HepG2 (cell line): ENCODE results near the gene TSC22D1. TPM values are rescaled to one million over a fixed set of nuclear protein-coding genes. Genes with fewer than 3 reads are reported as not detected.

Experiments
- ATAC-seq: fragments of 200-7000 bp; cut with Tn5 transposase; 3 replicates; pipeline ENCODE4 v1.9.1; 2020; ENCODE audit warnings: mild to moderate bottlenecking, moderate library complexity
- BruUV-seq: library from RNA; stranded (reverse); fragments of 400-500 nt; replicated peaks from 2 replicates; lab custom pipeline; 2021; lab: Mats Ljungman, UMichigan
- CTCF ChIA-PET: fragments of 300-600 bp; formaldehyde crosslinking; extraction: SDS; loops from one replicate; lab custom pipeline; 2021; ENCODE audit warnings: low total read pairs, inconsistent platforms, low intra/inter-chr PET ratio; lab: Yijun Ruan, JAX
- POLR2A ChIA-PET: fragments of 350-600 bp; sonication (Branson Sonifier 250); formaldehyde crosslinking; loops from one replicate; lab custom pipeline; 2020; ENCODE audit warnings: antibody characterized with exemption, inconsistent platforms; lab: Yijun Ruan, JAX
- DNase-seq: peaks from one replicate; pipeline ENCODE4 v3.0.0-alpha.2; 2015; ENCODE audit warnings: low spot score
- FAIRE-seq: peaks from 3 replicates; lab custom pipeline; 2011; peaks lifted over from hg19 to GRCh38; lab: Jason Lieb, UNC
- H2AFZ ChIP-seq: one replicate; pipeline ENCODE4 v1.6.1; 2011; ENCODE audit warnings: low read length, inconsistent platforms
- H3K27ac ChIP-seq: fragments of 300-600 bp; 3 replicates; pipeline ENCODE4 v1.8.0; 2011; ENCODE audit warnings: mixed run types, mild to moderate bottlenecking, mixed read lengths, low read length, inconsistent platforms; ENCODE audit not compliant: insufficient read depth; ENCODE audit errors: extremely low read length
- H3K27me3 ChIP-seq, 2 experiments: fragments of 200-600 bp in 1 of 2; 2 replicates in 1 of 2; 3 replicates in 1 of 2; pipeline versions ENCODE4 v1.6.0 to v1.8.0; 2011; ENCODE audit warnings: low read length in 2 of 2, mild to moderate bottlenecking in 2 of 2, moderate library complexity in 2 of 2, inconsistent platforms in 1 of 2; ENCODE audit not compliant: insufficient read depth in 2 of 2, control insufficient read depth in 1 of 2
- H3K36me3 ChIP-seq, 2 experiments: fragments of 200-600 bp in 1 of 2; replicated peaks in 1 of 2; 2 replicates in 1 of 2; 3 replicates in 1 of 2; pipeline versions ENCODE4 v1.5.1 to v1.8.0; 2011; ENCODE audit warnings: low read length in 2 of 2, inconsistent platforms in 1 of 2; ENCODE audit not compliant: insufficient read depth in 2 of 2, control insufficient read depth in 1 of 2
- H3K4me1 ChIP-seq: 2 replicates; pipeline ENCODE4 v1.5.1; 2012; ENCODE audit warnings: low read length, inconsistent platforms; ENCODE audit not compliant: insufficient read depth
- H3K4me2 ChIP-seq: 2 replicates; pipeline ENCODE4 v1.6.0; 2011; ENCODE audit warnings: low read depth, low read length, inconsistent platforms
- H3K4me3 ChIP-seq, 3 experiments: fragments of 200-600 bp in 1 of 3; sonication (generic), shearing (Covaris generic) in 1 of 3; replicated peaks in 1 of 3; 2 replicates each; pipeline ENCODE4 v1.5.1; 2011 to 2016; ENCODE audit warnings: low read length in 3 of 3, inconsistent platforms in 2 of 3, low read depth in 2 of 3, mild to moderate bottlenecking in 2 of 3, control low read depth in 1 of 3, mixed read lengths in 1 of 3; ENCODE audit not compliant: insufficient read depth in 1 of 3
- H3K79me2 ChIP-seq: one replicate; pipeline ENCODE4 v1.6.1; 2011; ENCODE audit warnings: low read length, inconsistent platforms; ENCODE audit not compliant: insufficient read depth
- H3K9ac ChIP-seq: 2 replicates; pipeline ENCODE4 v1.6.0; 2011; ENCODE audit warnings: mild to moderate bottlenecking, low read depth, low read length, inconsistent platforms; ENCODE audit not compliant: insufficient read depth
- H3K9me3 ChIP-seq: 2 replicates; pipeline ENCODE4 v1.5.1; 2012; ENCODE audit warnings: mild to moderate bottlenecking, low read length
- H4K20me1 ChIP-seq: 2 replicates; pipeline ENCODE4 v1.6.0; 2011; ENCODE audit warnings: inconsistent platforms, mild to moderate bottlenecking, low read length, moderate library complexity; ENCODE audit not compliant: insufficient read depth
- DPF2 ChIP-seq: sonication (generic); formaldehyde crosslinking; IDR thresholded peaks from 2 replicates; pipeline ENCODE4 v1.4.0; 2020; ENCODE audit warnings: mild to moderate bottlenecking, low read depth, missing genetic modification reagents, borderline replicate concordance
- HOXA3 ChIP-seq: sonication (generic); formaldehyde crosslinking; IDR thresholded peaks from 2 replicates; pipeline ENCODE4 v1.5.0; 2020; ENCODE audit warnings: missing genetic modification reagents
- MXD1 ChIP-seq: sonication (generic); formaldehyde crosslinking; IDR thresholded peaks from 2 replicates; pipeline ENCODE4 v1.4.0; 2020; ENCODE audit warnings: mild to moderate bottlenecking, missing genetic modification reagents
- RBFOX2 ChIP-seq: fragments of 200-400 bp; formaldehyde crosslinking; IDR thresholded peaks from 2 replicates; pipeline ENCODE4 v1.6.1; 2017; ENCODE audit warnings: low read depth, mild to moderate bottlenecking, low read length
- RXRB ChIP-seq: IDR thresholded peaks from 2 replicates; pipeline ENCODE4 v1.6.1; 2016; ENCODE audit warnings: borderline replicate concordance, missing genetic modification reagents, missing compliant biosample characterization
- SP1 ChIP-seq, 2 experiments: fragments of 450-650 bp in 1 of 2; sonication (generic) in 1 of 2; formaldehyde crosslinking in 1 of 2; IDR thresholded peaks; 2 replicates each; pipeline versions ENCODE4 v1.4.0 to v1.6.1; 2016 to 2020; ENCODE audit warnings: missing genetic modification reagents in 1 of 2
- ZBTB40 ChIP-seq, 2 experiments: fragments of 450-650 bp in 1 of 2; sonication (generic) in 1 of 2; formaldehyde crosslinking in 1 of 2; IDR thresholded peaks; 2 replicates each; pipeline versions ENCODE4 v1.6.1 to v1.8.0; 2016 to 2022; ENCODE audit warnings: antibody characterized with exemption in 1 of 2, mild to moderate bottlenecking in 1 of 2, missing genetic modification reagents in 1 of 2
- ZNF17 ChIP-seq: sonication (generic); formaldehyde crosslinking; IDR thresholded peaks from 2 replicates; pipeline ENCODE4 v1.5.0; 2020; ENCODE audit warnings: mild to moderate bottlenecking, missing genetic modification reagents
- ZNF331 ChIP-seq: sonication (generic); formaldehyde crosslinking; IDR thresholded peaks from 2 replicates; pipeline ENCODE4 v1.4.0; 2020; ENCODE audit warnings: missing genetic modification reagents
- WGBS: methylation state at CpG from one replicate; pipeline ENCODE4 v1.1.6; 2017; ENCODE audit warnings: low lambda C conversion rate; 5-methylcytosine and 5-hydroxymethylcytosine counted together
- in situ Hi-C: cut with HindIII; loops from 2 replicates; pipeline ENCODE4 v1.10.0; 2017; ENCODE audit warnings: low pct_unique_long_range_greater_than_20kb; ENCODE audit not compliant: extremely low pct_ligation_motif_present
- intact Hi-C: fragments of 100-400 bp; cut with micrococcal nuclease; formaldehyde crosslinking; loops from one replicate; pipeline ENCODE4 v1.10.0; 2022; ENCODE audit not compliant: unreplicated experiment
- polyA plus RNA-seq, 8 experiments: library from polyadenylated mRNA; depleted of rRNA in 3 of 8; stranded (reverse) in 7 of 8; unstranded in 1 of 8; fragments of >200 nt; fragmentation: Illumina TruSeq in 4 of 8; extraction: Trizol in 4 of 8; gene quantifications; 2 replicates each; pipeline versions ENCODE4 v1.2.1 to v1.2.3, GENCODE V29; 2011 to 2016; ENCODE audit warnings: low read depth in 4 of 8, missing spikeins in 1 of 8, mixed read lengths in 1 of 8; ENCODE audit not compliant: insufficient read depth in 1 of 8
- total RNA-seq, 5 experiments: library from RNA; depleted of rRNA; stranded (reverse); fragments of >200 nt; fragmentation: Illumina TruSeq; extraction: Trizol; gene quantifications; 2 replicates each; pipeline ENCODE4 v1.2.3, GENCODE V29; 2016; ENCODE audit warnings: low read depth in 1 of 5
- TF ChIP-seq, protein P1 (sequence below): sonication (generic); formaldehyde crosslinking; IDR thresholded peaks from 2 replicates; pipeline ENCODE4 v1.4.0; 2020; ENCODE audit warnings: mild to moderate bottlenecking, missing genetic modification reagents
- TF ChIP-seq, protein P2 (sequence below): IDR thresholded peaks from 2 replicates; pipeline ENCODE4 v1.6.1; 2016

The TSC22D1 gene
- total and polyA plus RNA-seq, 2 of the 13 experiments (the other 11 are each of a cell fraction or from before 2014, with no cell fraction given), result 18.4 to 35.7 TPM

DNA sequence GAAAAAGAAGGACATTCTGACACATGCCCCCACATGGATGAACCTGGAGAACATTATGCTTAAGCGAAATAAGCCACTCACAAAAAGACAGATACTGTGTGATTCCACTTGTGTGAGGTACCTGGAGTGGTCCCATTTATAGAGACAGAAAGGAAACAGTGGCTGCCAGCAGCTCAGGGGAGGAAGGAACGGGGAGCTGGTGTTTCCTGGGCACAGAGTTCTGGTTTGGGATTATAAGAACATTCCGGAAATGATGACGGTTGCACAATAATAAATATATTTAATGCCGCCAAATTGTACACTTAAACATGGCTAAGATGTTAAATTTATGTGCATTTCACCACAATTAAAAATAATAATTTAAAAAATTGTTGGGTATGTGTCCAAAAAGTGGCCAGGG, 169.5 kb downstream of the TSC22D1 start:
- no peak for FAIRE-seq
- BruUV-seq, result no TSS peak
- no peak for ATAC-seq
- Histone ChIP-seq H3K27me3 (no peaks in the 10 kb centered on the region; a peak in 1 of 5 replicates), H2AFZ (no peak overlapping the region), H3K4me2 (no peak overlapping the region; the same call in 1 of the 2 replicates), H3K4me3 (no peak overlapping the region), H4K20me1 (no peaks in the 10 kb centered on the region), H3K9ac (no peak overlapping the region), H3K27ac (no peak overlapping the region), H3K9me3 (no peaks in the 10 kb centered on the region), H3K4me1 (peaks cover 56% of the 10 kb centered on the region), H3K36me3 (no peaks in the 10 kb centered on the region), H3K79me2 (no peaks in the 10 kb centered on the region)
- in situ Hi-C loops (no loop called here), intact Hi-C loops (no loop called here)
- WGBS, result 96% methylated on average over 5 of the region's 5 CpGs
- CTCF ChIA-PET, result no interaction called here
- DNase-seq, result no peak
- POLR2A ChIA-PET, result interaction anchor here (4.3 to 5.2 kb wide), 2 partner anchors 23 to 30 kb away, joined by 31 to 96 read pairs; no protein-coding TSS in a partner anchor
- TF ChIP-seq, protein P1, sequence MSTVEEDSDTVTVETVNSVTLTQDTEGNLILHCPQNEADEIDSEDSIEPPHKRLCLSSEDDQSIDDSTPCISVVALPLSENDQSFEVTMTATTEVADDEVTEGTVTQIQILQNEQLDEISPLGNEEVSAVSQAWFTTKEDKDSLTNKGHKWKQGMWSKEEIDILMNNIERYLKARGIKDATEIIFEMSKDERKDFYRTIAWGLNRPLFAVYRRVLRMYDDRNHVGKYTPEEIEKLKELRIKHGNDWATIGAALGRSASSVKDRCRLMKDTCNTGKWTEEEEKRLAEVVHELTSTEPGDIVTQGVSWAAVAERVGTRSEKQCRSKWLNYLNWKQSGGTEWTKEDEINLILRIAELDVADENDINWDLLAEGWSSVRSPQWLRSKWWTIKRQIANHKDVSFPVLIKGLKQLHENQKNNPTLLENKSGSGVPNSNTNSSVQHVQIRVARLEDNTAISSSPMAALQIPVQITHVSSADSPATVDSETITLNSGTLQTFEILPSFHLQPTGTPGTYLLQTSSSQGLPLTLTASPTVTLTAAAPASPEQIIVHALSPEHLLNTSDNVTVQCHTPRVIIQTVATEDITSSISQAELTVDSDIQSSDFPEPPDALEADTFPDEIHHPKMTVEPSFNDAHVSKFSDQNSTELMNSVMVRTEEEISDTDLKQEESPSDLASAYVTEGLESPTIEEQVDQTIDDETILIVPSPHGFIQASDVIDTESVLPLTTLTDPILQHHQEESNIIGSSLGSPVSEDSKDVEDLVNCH, result no peak
- TF ChIP-seq RXRB (CRISPR knock-in tag) (no peak), MXD1 (no peak), ZNF331 (CRISPR knock-in tag) (no peak), ZBTB40 (IDR thresholded peaks at IDR 0.05) (no peak), ZBTB40 (CRISPR knock-in tag; IDR thresholded peaks at IDR 0.05) (no peak), SP1 (IDR thresholded peaks at IDR 0.05) (no peak), SP1 (CRISPR knock-in tag; IDR thresholded peaks at IDR 0.05) (no peak), RBFOX2 (no peak), ZNF17 (no peak), HOXA3 (CRISPR knock-in tag) (no peak), DPF2 (no peak)
- TF ChIP-seq, protein P2, sequence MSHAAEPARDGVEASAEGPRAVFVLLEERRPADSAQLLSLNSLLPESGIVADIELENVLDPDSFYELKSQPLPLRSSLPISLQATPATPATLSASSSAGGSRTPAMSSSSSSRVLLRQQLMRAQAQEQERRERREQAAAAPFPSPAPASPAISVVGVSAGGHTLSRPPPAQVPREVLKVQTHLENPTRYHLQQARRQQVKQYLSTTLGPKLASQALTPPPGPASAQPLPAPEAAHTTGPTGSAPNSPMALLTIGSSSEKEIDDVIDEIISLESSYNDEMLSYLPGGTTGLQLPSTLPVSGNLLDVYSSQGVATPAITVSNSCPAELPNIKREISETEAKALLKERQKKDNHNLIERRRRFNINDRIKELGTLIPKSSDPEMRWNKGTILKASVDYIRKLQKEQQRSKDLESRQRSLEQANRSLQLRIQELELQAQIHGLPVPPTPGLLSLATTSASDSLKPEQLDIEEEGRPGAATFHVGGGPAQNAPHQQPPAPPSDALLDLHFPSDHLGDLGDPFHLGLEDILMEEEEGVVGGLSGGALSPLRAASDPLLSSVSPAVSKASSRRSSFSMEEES (CRISPR knock-in tag), result no peak
